Activated CD4-positive, alpha-beta T cell treated with anti-CD3 and anti-CD28 coated beads for 4 hours (primary cell): Measurements from ENCODE around the gene FUT9.

ENCODE experiments used
- DNase-seq, 2 donors: peaks; one replicate each; pipeline ENCODE4 v3.0.0-alpha.2; 2020

FUT9 gene

GRCh38 chr6:96015518-96016333 is at the start of gene FUT9:
FUT9 (plus strand) TSS chr6:96015974; CDS start chr6:96203156, 187,182 bp downstream.
- no peak for DNase-seq

GRCh38 chr6:95967594-95967993 is 48.2 kb upstream of the FUT9 start:
- DNase-seq: no peak

DNA sequence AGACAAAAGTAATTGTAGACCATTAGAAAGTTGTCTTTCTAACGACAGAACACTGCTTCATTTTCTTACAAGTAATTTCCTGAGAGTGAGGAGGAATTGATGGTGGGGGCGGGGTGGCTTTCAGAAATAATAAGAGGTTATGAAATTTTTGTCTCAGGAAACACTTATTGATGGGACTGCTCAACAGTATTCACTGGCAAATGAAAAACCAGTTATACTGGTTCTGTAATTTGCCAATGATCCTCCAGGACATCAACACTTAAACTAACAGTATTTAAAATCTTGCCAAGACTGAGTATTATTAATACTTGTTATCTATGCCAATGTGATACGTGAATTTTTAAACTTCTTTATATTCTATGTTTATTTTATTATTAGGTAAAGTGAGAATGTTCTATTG is 41.8 kb upstream of the FUT9 start:
- DNase-seq: no peak

DNA sequence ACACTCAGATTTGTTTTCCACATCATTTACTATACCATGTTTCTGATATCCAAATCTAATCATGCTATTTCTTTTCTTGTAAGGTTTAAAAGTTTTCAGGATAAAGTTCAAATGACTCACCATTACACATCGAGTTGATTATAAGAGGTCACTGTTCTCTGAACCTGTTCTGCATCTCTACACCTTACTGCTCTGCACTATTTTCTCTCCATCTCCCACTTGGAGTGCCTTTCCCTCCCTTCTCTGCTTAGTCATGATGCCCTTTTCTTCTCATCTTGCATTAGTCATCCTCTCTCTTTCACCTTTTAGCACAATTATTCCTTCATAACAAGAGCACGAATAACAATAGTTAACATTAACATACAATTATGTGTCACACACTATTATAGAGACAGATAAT is 37.5 kb upstream of the FUT9 start:
- no peak for DNase-seq

GRCh38 chr6:95991906-95992305 is 23.9 kb upstream of the FUT9 start:
- DNase-seq: no peak

- DNase-seq: no peak
These were observed 21.6 kb upstream of the FUT9 start for GRCh38 chr6:95994151-95994550.

- DNase-seq: no peak
These were observed 17.6 kb upstream of the FUT9 start for GRCh38 chr6:95998133-95998532.

- DNase-seq: no peak
These were observed 13.7 kb upstream of the FUT9 start for GRCh38 chr6:96001891-96002575.

- DNase-seq: no peak
These were observed 13.2 kb upstream of the FUT9 start for GRCh38 chr6:96002576-96002910.

GRCh38 chr6:96002912-96003311 is 12.9 kb upstream of the FUT9 start:
- DNase-seq: no peak

DNA sequence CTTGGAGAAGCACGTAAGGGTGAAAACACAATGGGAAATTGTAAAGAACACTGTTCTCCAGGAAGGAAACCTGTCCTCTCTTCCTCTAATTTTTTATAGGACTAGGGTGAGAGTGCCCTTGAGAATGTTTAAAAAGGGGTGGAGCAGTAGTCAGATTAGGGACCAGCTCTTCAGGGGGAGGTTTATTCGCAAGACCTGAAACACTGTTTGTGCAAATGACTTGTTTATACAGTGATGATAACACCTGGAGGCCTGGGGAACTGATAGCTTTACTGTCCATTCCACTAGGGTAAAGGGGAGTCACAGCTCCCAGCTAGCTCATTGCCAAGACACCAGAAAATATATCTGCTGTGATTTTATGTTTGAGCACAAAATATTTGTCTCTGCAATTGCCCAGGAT is 8.1 kb upstream of the FUT9 start:
- no peak for DNase-seq

- no peak for DNase-seq
These were observed 2.2 kb upstream of the FUT9 start for GRCh38 chr6:96013531-96013930.

- DNase-seq: no peak
These were observed 792 bp upstream of the FUT9 start for GRCh38 chr6:96014846-96015517.

- DNase-seq: no peak
These were observed 728 bp downstream of the FUT9 start for GRCh38 chr6:96016334-96017069.

- no peak for DNase-seq
These were observed 1.2 kb downstream of the FUT9 start for GRCh38 chr6:96017070-96017359.

GRCh38 chr6:96022225-96022624 is 6.5 kb downstream of the FUT9 start:
- DNase-seq: no peak

DNA sequence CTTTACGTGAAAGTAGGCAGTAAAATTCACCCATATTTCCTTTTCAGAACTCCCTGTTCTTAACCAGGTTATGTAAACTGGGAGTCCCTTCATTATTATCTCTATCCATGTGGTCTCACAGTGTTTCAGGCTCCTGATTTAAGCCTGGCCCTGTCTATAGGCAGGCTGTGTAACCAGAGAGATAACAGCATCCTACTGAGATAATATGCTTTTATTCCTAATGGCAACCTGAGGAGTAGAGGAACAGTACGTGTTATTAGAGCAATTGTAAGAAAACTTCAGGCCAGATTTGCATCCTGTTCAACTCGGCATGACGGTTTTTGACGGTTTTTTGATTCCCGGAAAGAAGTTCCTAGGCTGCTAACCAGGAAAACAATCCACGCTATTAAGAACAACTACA is 16.9 kb downstream of the FUT9 start:
- DNase-seq: no peak

DNA sequence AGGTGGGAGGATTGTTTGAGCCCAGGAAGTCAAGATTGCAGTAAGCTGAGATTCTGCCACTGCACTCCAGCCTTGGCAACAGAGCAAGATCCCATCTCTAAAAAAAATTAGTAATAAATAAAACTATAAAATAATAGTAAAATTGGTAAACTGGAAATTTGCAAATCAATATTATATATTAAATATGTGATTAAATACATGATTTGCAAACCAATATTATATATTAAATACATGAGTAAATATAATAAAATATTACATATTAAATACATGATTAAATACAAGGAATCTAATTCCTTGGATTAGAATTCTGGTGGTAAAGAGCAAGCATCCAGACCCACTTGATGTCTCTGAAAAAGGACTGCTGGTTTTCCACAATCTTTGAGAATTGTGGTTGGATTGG is 35.8 kb downstream of the FUT9 start:
- no peak for DNase-seq

GRCh38 chr6:96058082-96058481 is 42.3 kb downstream of the FUT9 start:
- no peak for DNase-seq

DNA sequence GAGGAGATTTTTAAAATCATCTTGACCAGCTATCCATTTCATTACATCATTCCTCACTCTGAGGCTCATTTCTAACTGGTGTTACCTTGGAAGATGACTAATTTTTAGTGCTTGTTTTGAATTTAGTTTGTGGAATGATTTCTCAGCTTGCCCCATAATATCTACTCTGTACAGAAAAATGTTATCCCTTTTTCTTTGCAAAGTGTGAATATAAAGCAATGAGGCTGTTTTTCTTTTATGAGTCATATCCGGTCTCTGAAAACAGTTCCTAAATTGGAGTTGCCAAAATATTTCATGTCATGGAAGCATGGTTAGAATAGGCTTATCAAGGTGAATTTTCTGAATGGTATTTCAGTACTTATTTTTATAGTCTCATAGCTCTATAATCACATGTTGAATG is 43.8 kb downstream of the FUT9 start:
- DNase-seq: no peak

DNA sequence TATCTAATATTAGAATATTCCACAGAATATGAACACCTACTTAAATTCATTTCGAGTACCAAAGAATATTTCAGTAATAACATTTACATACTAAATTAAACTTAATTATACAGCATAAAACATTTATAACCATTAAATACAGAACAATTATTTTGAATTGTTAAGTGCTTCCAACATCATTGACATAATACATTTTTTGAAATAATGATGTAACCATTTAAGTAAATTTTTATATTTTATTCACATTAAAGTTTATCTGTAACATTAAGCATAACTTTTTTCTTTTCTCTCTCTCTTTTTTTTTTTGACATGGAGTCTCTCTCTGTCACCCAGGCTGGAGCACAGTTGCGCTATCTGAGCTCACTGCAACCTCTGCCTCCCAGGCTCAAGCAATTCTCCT is 44.5 kb downstream of the FUT9 start:
- no peak for DNase-seq

DNA sequence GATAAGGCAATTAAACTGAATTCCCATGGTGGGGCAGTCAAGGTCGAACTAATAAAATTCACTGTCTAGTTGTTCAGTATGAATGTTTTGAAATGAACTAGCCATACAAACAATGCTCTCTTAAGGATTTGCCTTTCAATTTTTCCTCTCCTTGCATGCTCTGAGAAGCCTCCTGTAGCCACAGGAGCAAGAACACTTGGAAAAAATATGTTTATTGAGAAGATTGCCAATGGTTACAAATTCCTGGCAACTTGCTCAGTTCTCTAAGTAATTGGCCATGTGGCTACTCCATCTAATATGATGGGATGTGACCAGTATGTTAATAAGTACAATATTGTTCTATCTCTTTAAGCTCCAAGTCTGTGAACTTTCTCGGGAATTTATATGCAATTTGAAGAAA is 49.4 kb downstream of the FUT9 start:
- no peak for DNase-seq

- DNase-seq: no peak
These were observed 50.6 kb downstream of the FUT9 start for GRCh38 chr6:96066376-96066775.

DNA sequence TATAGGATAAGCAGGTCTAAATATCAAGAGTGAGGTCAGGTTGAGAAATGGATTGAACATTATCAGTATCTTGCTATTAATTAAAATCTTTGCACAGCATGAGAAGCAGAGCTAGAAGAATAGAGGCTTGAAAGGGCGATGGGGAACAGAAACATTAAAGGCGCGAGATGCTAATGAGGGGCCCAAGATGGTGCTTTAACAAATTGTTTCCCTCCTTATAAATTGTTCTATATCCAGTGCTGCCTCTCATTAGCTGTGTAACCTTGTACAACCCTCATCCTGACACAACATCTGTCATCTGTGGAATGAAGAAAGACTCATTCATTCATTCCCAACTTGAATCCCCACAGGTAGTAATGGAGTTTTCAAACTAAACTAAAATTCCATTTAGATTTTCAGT is 57.8 kb downstream of the FUT9 start:
- no peak for DNase-seq
